HG02571 (cell line): Measurements from ENCODE around the gene PAIP2.
"Not testable (repeated sequence)": the region's sequence is repeated elsewhere in the genome, so short reads cannot be mapped to it uniquely, and the experiment has no call there.

Experiments used
- ATAC-seq: cut with Tn5 transposase; IDR thresholded peaks from one replicate; pipeline ENCODE4 v1.9.1; 2021; ENCODE audit warnings: mild to moderate bottlenecking, moderate library complexity; ENCODE audit not compliant: unreplicated experiment

PAIP2 gene

GRCh38 chr5:139377226-139377625, 35.6 kb downstream of the PAIP2 start:
- ATAC-seq = no peak

DNA sequence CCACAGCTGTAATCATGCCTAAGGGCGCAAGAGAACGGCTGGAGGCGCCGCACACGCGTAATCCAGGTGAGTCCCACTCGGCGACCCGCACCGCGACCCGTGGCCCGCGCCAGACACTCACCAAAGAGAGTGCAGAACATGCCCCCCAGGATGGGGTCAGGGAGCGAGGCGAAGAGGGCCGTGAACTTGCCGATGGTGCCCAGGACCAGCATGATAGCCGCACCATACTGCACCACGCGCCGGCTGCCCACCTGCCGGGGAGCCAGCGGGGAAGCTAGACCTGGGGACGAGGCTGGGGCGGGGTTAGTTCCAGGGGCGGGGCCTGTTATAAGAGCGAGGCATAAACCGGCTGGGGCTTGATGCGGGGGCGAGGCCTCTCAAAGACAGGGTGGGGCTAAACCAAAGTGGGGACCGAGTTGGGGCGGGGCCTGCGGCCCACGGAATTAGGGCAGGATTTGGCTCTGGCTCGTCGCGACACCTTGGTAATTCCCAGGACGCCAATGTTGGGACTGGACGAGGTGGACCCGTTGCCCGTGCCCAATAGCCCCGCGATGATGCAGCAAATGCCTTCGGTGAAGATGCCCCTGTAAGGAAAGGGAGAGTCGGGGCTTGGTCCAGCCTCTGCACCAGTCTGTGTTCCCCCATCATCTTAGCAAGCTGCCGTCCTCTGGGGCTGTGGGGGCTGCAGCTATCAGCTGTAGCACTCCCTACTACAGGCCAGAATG, 36.6 kb downstream of the PAIP2 start:
- ATAC-seq = no peak

- no peak for ATAC-seq
These were observed 37.3 kb downstream of the PAIP2 start for GRCh38 chr5:139378941-139379361.

GRCh38 chr5:139379626-139380449, 38.2 kb downstream of the PAIP2 start:
- ATAC-seq = no peak

DNA sequence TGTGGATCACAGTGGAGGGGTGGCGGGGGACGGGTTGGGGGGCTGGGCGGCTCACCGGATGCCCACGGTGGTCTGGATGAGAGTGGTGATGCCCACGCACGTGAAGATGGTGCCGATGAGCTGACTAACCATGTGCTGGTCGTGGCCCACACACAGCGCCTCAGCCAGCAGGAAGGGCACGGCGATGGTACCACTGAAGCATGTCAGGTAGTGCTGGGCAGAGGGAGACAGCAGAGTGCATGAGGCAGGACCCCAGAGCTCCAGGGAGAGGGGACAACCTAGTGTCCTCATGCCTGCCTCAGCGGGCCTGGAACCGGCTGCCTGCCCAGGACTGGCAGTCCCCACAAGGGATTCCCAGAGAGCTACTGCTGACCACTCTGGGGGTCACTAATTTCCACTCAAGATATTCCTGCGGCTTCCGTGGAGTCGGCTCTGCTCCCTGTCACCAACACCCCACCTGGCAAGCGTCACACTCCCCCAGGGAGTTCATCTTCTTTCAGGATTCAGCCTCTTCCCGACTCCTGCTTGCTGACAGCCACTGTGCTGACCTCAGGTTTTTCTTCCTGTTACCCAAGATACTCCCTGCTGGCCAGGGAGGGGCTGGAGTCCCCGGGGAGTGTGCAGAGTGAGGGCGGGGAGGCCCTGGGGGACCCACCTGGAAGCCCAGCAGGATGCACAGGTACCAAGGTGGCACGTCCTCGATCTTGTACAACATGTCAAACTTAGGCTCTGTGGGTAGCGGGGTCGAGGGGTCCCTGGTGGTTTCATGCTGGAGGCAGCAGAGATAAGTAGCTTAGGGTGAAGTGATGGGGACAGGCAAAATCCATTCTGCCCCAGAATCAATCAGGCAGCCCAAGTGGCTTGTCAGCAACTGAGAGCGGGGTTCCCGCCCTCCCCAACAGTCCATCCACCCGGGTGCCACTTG, 40.4 kb downstream of the PAIP2 start:
- no peak for ATAC-seq

DNA sequence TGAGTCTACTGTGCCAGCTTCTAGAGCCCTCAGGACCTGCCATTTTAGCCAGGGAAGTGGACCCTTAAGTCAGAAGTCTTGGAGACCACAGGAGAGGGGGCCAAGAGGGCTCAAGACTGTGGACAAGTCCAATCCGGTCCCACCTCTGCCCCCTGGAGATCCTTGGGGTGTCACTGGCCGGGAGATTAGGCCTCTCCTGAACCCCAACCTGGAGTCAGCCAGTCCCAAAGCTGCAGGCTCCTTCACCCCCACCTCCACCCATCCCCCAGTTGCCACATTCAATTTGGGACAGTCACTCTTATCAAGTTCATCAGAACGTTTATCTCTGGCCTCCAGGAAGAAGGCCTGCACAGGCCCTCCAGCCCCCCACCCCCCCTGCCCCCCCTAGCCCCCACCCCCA, 41.2 kb downstream of the PAIP2 start:
- no peak for ATAC-seq

GRCh38 chr5:139383275-139383992, 41.8 kb downstream of the PAIP2 start, which contains the start of gene SLC23A1:
Gene SLC23A1, minus strand, starts transcription at chr5:139383297. Its CDS starts 44 bp downstream, at chr5:139383253.
- ATAC-seq = no peak

- no peak for ATAC-seq
These were observed 42.4 kb downstream of the PAIP2 start for GRCh38 chr5:139383993-139384590.

- no peak for ATAC-seq
These were observed 43.0 kb downstream of the PAIP2 start for GRCh38 chr5:139384591-139385051.

GRCh38 chr5:139385061-139386049, 43.7 kb downstream of the PAIP2 start:
- ATAC-seq = no peak

DNA sequence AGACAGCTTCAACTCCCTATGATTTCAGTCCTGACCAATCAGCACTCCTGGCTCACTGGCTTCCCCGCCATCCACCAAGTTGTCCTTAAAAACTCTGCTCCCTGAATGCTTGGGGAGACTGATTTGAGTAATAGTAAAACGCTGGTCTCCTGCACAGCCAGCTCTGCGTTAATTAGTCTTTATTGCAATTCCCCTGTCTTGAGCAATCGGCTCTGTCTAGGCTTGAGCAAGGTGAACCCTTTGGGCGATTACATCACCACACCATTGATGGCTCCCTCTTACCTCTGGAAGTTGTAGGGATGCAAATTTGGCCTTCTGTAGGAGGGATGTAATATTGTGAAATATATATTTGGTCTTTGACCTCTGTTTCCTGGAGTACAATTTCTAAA, 44.4 kb downstream of the PAIP2 start:
- no peak for ATAC-seq

GRCh38 chr5:139386956-139387355, 45.3 kb downstream of the PAIP2 start:
- ATAC-seq = not testable (repeated sequence)

- ATAC-seq = no peak
These were observed 46.0 kb downstream of the PAIP2 start for GRCh38 chr5:139387611-139388197.

GRCh38 chr5:139388198-139388821, 46.7 kb downstream of the PAIP2 start:
- no peak for ATAC-seq

DNA sequence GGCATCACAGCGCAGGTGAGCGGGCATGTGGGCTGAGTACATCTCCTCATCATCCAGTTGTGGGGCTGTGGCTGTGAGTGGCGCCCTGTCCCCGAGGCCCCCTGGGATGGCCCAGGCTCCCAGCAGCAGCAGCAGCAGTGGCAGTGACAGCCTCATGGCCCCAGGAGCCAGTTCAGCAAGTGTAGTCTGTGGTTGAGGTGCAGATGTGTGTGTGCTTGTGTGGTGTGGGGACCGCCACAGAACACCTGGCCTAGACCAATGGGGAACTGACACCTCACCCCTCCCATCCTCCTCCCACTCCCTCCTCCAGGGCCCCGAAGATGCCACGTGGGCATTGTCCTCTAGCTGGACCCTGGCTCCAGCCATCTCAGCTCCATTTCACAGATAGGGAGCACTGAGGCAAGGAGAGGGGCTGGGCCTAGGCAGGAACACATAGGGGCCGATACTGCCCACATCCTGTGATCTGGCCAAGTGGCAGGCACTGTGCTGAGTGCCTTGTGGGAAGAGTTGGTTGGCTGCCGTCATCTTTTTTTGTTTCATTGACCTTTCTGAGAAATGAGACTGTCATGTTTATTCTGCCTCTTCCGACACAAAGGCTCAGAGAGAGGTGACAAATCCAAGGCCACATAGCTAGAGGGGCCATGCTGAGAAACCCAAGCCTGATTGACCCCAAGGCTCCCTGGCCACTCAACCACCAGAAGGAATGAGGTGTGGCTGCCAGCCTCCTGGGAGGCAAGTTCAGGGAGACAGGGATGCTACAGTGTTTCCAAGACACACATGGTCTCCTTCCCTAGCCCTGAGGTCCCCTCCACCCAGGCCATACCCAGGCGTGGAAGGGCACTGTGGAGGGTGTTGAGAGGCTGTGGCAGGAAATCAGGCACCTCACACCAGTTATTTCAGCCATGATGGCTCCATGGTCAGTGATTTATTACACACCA, 48.3 kb downstream of the PAIP2 start, which contains the start of gene MZB1:
TSS of gene MZB1 (minus strand) at position 213 of the 938 bp plus-strand sequence. CDS start at position 156, 57 bp downstream.
- ATAC-seq = peak; percentile 35
